ENCODE measurements around the gene PAPOLA.

- TF ChIP-seq CTCF (IDR thresholded peaks at IDR 0.05) (peak; percentile 67), EZH2 (IDR thresholded peaks at IDR 0.05) (no peak), EZH2phosphoT487 (IDR thresholded peaks at IDR 0.05) (no peak)
These were observed 65.2 kb downstream of the PAPOLA start for GRCh38 chr14:96567289-96567899.

Data from neural progenitor cell (in vitro differentiated cells).